ENCODE results near the gene HOXC9.

HOXC9 gene

GRCh38 chr12:53970451-53970850 lies 29.5 kb upstream of the HOXC9 start:
- Mint-ChIP-seq H3K36me3 (peaks cover 3% of the 10 kb centered on the region), H3K4me1 (peaks cover 32% of the 10 kb centered on the region), H3K27ac (no peak overlapping the region), H3K4me3 (no peak overlapping the region), H3K9me3 (no peaks in the 10 kb centered on the region)
- DNase-seq (ENCODE audit: low spot score in 2 of 2) (no peak), ATAC-seq (no peak)

DNA sequence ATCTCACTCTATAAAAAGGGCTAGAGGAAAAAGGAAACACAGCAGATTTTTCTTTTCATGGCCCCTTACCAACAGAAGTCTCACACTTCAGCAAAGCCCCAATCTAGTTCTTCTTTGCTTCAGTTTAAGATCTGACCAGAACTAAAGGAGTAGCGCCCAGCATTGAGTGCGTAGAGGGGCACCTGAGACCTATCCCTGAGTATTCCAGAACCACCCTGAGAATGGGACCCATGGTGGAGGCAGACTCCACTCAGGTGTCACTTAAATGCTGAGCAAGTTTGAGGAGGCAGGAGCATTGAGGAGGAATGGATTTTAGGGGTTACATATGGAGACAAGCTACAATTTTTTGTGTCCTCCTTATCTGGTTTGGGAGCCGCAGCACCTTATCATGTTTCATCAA lies 28.8 kb upstream of the HOXC9 start:
- H3K4me3 Mint-ChIP-seq, result no peak overlapping the region
- H3K4me1 Mint-ChIP-seq, result peaks cover 31% of the 10 kb centered on the region
- no peak overlapping the region for H3K27ac Mint-ChIP-seq
- DNase-seq (ENCODE audit: low spot score in 2 of 2) (no peak), ATAC-seq (no peak)
- H3K9me3 Mint-ChIP-seq, result no peaks in the 10 kb centered on the region
- H3K36me3 Mint-ChIP-seq, result no peaks in the 10 kb centered on the region

GRCh38 chr12:53971686-53972085 lies 28.3 kb upstream of the HOXC9 start:
- no peak for ATAC-seq
- H3K9me3 Mint-ChIP-seq, result no peaks in the 10 kb centered on the region
- H3K4me3 Mint-ChIP-seq, result no peak overlapping the region
- no peaks in the 10 kb centered on the region for H3K36me3 Mint-ChIP-seq
- no peak for DNase-seq (ENCODE audit: low spot score in 2 of 2)
- H3K4me1 Mint-ChIP-seq, result peaks cover 26% of the 10 kb centered on the region
- no peak overlapping the region for H3K27ac Mint-ChIP-seq

GRCh38 chr12:53972152-53972702 lies 27.7 kb upstream of the HOXC9 start:
- Mint-ChIP-seq H3K9me3 (no peaks in the 10 kb centered on the region), H3K36me3 (no peaks in the 10 kb centered on the region), H3K27ac (no peak overlapping the region), H3K4me3 (no peak overlapping the region), H3K4me1 (peaks cover 25% of the 10 kb centered on the region)
- DNase-seq (ENCODE audit: low spot score in 2 of 2) (no peak), ATAC-seq (no peak)

DNA sequence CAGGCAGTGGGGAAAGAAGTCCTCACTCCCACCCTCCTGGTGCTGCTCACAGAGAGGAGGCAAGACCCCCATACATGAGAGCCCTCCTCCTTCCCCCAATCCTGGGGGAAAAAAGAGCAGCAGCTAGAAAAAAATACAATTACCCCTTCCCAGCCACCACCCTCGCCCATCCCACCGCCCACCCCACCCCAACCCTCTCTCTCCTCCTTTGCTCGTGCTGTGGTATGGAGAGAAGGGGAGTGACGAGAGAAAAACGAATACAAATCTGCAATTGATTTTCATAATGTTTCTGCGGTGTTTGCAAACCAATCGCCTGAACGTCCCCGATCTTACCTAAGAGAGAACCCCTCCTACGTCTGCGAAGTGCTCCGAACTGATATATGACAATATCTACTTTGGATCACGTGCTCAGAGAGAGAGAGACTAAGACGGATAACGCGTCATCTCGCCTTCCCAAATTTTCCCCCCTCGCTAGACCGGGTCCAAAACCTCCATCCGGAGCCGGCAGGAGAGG lies 27.2 kb upstream of the HOXC9 start, which contains the start of gene HOXC11:
HOXC11 (plus strand) TSS at position 405 of the 514 bp plus-strand sequence. CDS start 116 bp downstream, outside the sequence.
- no peaks in the 10 kb centered on the region for H3K9me3 Mint-ChIP-seq
- H3K36me3 Mint-ChIP-seq, result no peaks in the 10 kb centered on the region
- no peak for ATAC-seq
- DNase-seq (ENCODE audit: low spot score in 2 of 2), result no peak
- H3K4me1 Mint-ChIP-seq, result peaks cover 25% of the 10 kb centered on the region
- peak within 1 kb of the TSS; percentile 67 for H3K4me3 Mint-ChIP-seq
- H3K27ac Mint-ChIP-seq, result no peak within 1 kb of the TSS

DNA sequence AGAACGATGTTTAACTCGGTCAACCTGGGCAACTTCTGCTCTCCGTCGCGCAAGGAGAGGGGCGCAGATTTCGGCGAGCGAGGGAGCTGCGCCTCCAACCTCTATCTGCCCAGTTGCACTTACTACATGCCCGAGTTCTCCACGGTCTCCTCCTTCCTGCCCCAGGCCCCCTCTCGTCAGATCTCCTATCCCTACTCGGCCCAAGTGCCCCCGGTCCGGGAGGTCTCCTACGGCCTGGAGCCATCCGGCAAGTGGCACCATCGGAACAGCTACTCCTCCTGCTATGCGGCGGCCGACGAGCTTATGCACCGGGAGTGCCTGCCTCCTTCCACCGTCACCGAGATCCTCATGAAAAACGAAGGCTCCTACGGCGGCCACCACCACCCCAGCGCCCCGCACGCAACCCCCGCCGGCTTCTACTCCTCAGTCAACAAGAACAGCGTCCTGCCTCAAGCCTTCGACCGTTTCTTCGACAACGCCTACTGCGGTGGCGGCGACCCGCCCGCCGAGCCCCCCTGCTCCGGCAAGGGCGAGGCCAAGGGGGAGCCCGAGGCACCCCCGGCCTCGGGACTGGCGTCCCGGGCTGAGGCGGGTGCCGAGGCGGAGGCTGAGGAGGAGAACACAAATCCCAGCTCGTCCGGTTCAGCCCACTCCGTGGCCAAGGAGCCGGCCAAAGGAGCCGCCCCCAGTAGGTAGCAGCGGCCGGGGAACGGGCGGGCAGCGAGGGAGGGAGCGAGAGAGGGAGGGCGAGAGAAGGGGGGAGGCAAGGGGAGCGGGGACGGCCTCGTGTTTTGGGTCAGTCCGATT lies 26.5 kb upstream of the HOXC9 start:
- ATAC-seq (no peak), DNase-seq (ENCODE audit: low spot score in 2 of 2) (no peak)
- Mint-ChIP-seq H3K4me1 (peaks cover 30% of the 10 kb centered on the region), H3K27ac (no peak overlapping the region), H3K36me3 (no peaks in the 10 kb centered on the region), H3K9me3 (no peaks in the 10 kb centered on the region), H3K4me3 (peak overlapping the region; percentile 67)

DNA sequence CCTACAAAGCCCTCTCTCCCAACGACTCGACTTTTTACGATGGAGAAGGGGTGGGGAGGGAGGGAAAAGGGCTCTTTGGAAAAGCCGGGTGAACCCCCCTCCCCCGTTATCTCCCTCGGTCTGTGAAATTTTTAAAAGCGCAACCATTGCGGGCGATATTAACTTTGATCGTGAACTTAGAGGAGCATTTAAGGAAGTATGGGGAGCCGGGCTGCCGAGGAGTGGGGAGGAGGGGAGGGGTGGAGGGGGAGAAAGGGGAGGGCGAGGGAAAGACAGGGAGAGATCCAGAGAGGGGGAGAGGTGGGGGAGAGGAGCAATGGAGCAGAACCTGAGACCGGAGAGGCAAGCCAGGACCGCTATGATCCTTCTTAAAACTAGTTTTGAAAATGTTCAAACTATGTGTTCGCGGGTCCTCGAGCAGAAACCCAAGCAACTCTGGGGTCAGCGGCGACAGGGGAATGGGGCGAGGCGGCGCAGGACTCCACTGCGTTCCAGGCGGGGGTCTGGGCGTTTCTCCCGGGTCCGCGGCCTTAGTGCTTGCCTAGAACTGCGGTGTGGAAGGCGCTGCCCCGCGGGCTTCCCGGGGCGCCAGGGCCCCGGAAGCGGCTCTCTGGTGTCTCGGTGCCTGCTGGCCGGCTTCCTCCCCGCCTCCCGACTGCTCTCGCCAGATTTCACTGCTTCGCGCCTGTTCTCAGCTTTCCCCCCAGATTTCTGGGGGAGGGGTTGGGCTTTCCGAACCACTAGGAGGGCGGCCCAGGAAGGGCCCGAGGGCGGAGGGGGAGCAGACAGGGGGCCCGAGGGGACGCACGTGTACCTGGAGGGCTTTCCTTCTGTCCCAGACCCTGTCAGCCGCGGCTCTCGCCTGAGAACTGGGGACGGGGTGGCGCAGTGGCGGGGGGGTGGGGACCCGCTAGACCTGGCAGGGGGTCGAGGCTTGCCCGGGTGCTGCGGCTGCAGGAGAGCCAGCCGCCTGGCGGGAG lies 25.6 kb upstream of the HOXC9 start, which contains the start of gene HOTAIR:
HOTAIR (minus strand) TSS at position 871 of the 980 bp plus-strand sequence.
- H3K36me3 Mint-ChIP-seq, result no peaks in the 10 kb centered on the region
- ATAC-seq (peak; percentile 74), DNase-seq (ENCODE audit: low spot score in 2 of 2) (no peak)
- no peaks in the 10 kb centered on the region for H3K9me3 Mint-ChIP-seq
- H3K27ac Mint-ChIP-seq, result no peak within 1 kb of the TSS
- H3K4me3 Mint-ChIP-seq, result peak within 1 kb of the TSS; percentile 67
- H3K4me1 Mint-ChIP-seq, result peaks cover 32% of the 10 kb centered on the region

DNA sequence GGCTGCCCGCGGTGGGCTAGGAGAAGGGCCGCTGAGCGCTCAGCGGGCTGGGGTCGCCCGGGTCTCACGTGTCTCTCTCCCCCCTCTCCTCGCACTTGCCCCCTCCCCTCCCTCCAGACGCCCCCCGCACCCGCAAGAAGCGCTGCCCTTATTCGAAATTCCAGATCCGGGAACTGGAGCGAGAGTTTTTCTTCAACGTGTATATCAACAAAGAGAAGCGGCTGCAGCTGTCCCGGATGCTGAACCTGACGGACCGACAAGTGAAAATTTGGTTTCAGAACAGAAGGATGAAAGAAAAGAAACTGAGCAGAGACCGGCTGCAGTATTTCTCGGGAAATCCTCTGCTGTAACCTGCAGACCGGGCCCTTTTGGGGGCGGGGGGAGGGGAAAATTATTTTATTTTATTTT lies 24.9 kb upstream of the HOXC9 start:
- H3K4me3 Mint-ChIP-seq, result peak overlapping the region; percentile 67
- peaks cover 2% of the 10 kb centered on the region for H3K36me3 Mint-ChIP-seq
- H3K27ac Mint-ChIP-seq, result no peak overlapping the region
- H3K4me1 Mint-ChIP-seq, result peaks cover 32% of the 10 kb centered on the region
- ATAC-seq, result no peak
- H3K9me3 Mint-ChIP-seq, result no peaks in the 10 kb centered on the region
- no peak for DNase-seq (ENCODE audit: low spot score in 2 of 2)

DNA sequence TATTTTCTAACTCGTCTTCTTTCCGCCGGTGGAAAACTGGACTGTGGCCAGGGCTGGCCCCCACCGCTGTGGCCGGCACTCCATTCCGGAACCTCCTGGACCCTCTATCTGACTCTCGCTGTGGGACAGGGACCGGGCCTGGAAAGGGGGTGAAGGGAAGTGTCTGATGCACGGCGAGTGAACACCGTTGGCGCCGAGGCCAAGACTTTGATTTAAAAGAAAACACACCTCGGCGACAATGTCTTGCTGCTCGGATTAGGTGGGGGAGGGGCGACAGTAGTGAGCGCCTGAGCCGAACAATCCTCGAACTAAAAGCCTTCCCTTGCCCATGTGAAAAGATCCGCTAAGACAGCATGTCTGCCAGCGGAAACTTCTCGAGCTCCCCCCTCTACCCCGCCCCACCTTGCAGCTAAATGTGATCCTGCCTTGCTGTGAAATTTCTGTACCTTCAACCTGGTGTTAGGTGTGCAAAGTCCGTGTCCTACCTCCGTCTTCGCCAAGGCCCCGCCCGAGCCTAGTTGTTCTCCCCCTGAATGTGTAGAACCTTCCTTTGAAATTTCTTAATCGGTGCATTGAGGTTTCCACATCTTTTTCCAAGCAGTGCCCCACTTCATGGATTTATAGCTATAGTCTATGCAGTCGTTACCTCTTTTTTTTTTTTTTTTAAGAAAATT lies 24.3 kb upstream of the HOXC9 start:
- no peak for DNase-seq (ENCODE audit: low spot score in 2 of 2)
- H3K27ac Mint-ChIP-seq, result no peak overlapping the region
- H3K4me1 Mint-ChIP-seq, result peaks cover 32% of the 10 kb centered on the region
- H3K4me3 Mint-ChIP-seq, result peak overlapping the region; percentile 67
- peaks cover 4% of the 10 kb centered on the region for H3K36me3 Mint-ChIP-seq
- no peaks in the 10 kb centered on the region for H3K9me3 Mint-ChIP-seq
- ATAC-seq, result no peak

GRCh38 chr12:53976172-53976822 lies 23.7 kb upstream of the HOXC9 start:
- Mint-ChIP-seq H3K4me1 (peaks cover 32% of the 10 kb centered on the region), H3K4me3 (peak overlapping the region; percentile 67), H3K9me3 (no peaks in the 10 kb centered on the region), H3K27ac (no peak overlapping the region), H3K36me3 (peaks cover 4% of the 10 kb centered on the region)
- DNase-seq (ENCODE audit: low spot score in 2 of 2) (no peak), ATAC-seq (no peak)

DNA sequence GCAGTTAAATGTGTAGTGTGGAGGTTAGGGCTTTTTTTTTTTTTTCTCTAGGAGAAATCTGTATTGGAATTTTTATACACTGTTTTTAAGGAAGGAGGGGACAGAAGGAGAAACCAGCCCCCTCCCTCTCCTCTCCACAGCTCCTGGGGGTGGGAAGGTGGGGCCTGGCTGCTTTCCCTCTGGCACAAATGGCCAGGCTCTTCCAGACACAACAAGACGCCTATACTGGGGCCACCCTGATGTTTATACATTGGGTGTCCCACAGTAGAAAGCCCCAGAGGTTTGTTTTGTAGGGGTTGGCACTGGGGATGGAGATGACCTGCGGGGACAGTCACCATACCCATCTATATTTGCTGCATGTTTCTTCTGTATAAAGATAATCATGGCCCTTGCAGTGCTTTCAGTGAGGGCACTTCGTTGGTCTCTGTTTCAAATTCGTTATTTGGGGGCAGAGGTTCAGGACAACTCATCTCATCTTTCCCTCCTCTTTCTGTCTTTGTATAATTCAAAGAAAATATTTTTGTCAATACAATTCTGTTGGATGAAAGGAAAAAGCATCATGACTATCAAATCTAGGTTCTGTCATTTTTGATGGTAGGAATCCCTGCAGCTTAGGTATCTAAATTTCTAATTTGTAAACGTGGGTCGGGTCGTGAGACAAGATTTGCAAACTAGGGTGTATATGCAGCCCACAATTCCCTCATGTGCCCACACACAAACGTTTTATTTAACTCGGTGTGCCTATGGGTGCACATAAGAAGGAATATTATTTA lies 23.0 kb upstream of the HOXC9 start:
- peaks cover 4% of the 10 kb centered on the region for H3K36me3 Mint-ChIP-seq
- no peaks in the 10 kb centered on the region for H3K9me3 Mint-ChIP-seq
- no peak for DNase-seq (ENCODE audit: low spot score in 2 of 2)
- no peak overlapping the region for H3K4me3 Mint-ChIP-seq
- ATAC-seq, result no peak
- no peak overlapping the region for H3K27ac Mint-ChIP-seq
- peaks cover 32% of the 10 kb centered on the region for H3K4me1 Mint-ChIP-seq

DNA sequence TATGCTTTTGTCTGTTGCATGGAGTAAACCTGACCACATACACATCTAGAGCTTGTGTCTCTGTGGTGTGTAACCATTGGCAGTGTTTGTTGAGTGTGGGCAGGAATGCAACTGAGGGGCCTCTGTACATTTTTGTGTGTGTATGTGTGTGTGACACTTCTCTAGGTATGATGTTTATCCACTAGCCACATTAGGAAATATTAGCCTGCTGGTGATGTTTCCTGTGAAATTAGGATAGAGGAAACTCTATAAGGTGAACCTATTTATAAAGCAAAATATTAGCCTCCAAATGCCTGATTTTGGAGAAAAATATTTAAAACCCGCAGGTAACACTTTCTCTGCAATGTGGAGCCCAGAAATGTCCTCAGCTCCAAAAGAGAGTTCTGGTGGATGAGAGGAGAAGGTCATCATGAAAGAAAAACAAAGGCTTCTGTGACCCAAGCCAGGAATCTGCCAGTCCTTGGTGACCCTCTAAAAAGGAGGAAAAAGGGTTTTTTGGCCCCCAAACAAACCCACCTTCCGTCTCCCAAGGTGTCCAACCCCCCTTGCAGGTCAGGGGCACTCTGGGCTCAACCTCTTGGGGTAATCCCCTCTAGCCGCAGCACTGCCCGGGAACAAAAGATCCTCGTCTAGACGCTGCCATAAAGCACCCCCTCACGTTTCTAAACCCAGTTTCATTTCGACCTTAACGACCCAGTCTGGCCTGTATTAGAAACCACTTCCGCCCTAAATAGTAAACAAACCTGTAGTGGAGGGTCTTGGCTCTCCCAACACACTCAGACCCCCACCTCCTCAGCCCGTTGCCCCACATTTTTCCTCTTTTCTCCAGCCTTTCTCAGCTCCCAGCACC lies 22.1 kb upstream of the HOXC9 start:
- Mint-ChIP-seq H3K36me3 (peaks cover 4% of the 10 kb centered on the region), H3K27ac (no peak overlapping the region), H3K4me1 (peaks cover 32% of the 10 kb centered on the region), H3K9me3 (no peaks in the 10 kb centered on the region), H3K4me3 (no peak overlapping the region)
- DNase-seq (ENCODE audit: low spot score in 2 of 2) (no peak), ATAC-seq (no peak)
